Stimulated activated CD4-positive, alpha-beta T cell treated with anti-CD3 and anti-CD28 coated beads, Interleukin-1b, Interleukin-23, amount 100 ng/mL, for 24 hours (primary cell): ENCODE results near the gene NKG7.
"Not testable (repeated sequence)": the region's sequence is repeated elsewhere in the genome, so short reads cannot be mapped to it uniquely, and the experiment has no call there.

Experiments used
- DNase-seq, 4 experiments: peaks; one replicate each; pipeline ENCODE4 v3.0.0-alpha.2; 2020; ENCODE audit warnings: low read depth in 4 of 4, low spot score in 1 of 4

The NKG7 gene, protein sequence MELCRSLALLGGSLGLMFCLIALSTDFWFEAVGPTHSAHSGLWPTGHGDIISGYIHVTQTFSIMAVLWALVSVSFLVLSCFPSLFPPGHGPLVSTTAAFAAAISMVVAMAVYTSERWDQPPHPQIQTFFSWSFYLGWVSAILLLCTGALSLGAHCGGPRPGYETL

DNA sequence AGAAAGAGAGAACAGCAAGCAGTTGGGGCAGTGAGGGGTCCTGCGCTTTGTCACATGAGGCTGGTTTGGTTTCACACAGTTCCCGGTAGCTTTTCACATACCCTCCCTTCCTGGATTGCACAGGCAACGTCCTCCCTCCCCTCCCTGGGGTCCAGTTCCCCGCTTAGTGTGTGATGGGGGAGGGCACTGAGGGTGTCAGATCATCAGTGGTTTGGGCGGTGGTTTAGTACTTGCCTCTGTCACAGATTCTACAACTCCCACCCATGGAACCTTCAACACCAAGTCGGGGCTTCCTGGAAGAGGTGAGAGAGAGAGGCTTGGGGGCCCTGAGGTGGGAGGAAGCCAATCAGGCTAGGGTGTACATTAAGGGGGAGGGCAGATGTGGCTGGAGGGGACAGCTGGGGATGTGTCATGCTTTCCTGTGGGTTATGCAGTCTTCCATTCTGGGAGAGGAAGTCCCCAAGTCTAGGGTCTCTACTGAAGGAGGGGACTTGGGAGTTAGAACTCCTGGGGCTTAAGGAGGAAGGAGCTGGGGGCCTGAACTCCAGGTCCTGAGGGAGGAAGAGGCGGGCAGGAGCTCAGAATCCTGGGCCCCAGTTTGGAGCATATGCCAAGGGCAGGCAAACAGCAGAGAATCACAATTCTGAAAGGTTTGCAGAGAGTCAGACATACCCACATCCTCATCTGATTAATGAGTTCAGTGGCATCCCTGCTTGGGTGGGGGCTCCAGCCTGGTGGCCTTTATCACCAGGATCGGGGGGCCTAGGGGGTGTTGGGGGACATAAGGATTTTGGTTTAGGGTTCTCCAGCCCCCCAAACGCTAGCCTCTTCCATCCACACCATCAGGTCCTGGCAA is at the start of gene NKG7:
Gene NKG7, minus strand, starts transcription at position 6 of the 856 bp plus-strand sequence. CDS start 119 bp downstream, outside the sequence.
- DNase-seq = peak in 3 of 4 experiments; percentile 32 to 78 (median 47)

DNA sequence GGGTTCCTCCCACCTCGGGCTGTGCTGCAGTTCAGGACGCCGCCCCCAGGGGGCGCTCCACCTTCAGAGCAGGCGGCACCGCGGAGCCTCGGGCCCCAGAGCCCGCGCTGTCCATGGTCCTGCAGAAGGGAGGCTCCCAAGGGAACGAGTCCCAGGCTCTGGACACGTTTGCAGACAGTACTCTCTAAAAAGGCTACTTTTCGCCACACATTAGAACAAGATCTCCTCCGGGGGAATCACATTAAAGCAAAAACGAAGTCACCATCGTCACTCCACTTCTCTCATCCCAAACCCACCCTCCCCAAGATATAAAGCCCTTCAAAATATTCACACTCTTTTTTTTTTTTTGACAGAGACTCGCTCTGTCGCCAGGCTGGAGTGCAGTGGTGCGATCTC is 49.6 kb upstream of the NKG7 start:
- DNase-seq = peak; percentile 83 to 94 (median 86)

DNA sequence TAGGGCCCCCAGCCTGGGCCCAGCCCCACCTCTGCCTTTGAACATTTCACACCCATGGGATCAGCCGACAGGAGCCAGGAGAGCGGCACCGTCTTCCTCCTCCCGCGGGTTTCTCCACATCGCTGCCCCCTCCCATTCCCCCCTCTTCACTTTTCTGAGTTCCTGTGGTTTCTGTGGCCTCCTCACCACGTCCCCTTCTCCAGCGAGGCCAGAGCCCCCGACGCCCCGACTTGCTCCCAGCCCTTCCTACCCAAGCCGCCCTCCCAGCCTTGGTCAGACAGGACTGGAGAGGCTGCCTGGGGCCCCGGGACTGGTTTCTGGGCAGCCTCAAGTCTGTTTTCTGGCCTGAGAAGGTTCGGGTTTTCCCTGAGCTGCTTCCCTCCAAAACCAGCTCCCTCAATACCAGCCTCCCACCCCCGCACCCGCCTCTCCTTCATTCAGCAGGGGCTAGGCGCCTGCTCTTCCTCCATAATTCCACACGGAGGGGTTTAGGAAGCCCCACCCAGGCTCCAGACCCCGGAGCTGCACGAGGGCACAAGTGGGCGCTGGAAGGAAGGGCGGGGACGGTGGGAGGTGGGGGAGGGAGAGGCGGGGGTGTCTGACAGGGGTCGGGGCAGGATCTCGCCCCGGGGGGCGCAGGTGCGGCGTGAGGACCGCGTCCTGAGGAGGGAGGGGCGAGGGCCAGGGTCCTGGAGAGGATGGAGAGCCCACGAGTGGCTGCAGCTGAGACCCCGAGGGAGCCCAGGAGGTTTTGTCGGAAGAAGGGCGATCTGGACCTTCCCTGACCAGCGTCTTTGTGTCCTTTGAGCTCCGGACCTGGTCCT is 49.0 kb upstream of the NKG7 start:
- no peak for DNase-seq

DNA sequence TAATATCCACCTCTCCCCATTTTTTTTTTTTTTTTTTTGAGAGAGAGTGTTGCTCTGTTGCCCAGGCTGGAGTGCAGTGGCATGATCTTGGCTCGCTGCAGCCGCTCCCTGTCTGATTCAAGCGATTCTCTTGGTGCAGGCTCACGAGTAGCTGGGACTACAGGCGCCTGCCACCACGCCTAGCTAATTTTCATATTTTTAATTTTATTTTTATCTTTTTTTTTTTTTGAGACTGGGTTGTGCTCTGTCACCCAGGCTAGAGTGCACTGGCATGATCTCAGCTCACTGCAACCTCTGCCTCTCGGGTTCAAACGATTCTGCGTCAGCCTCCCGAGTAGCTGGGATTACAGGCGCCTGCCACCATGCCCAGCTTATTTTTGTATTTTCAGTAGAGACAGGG is 48.1 kb upstream of the NKG7 start:
- DNase-seq = not testable (repeated sequence)

DNA sequence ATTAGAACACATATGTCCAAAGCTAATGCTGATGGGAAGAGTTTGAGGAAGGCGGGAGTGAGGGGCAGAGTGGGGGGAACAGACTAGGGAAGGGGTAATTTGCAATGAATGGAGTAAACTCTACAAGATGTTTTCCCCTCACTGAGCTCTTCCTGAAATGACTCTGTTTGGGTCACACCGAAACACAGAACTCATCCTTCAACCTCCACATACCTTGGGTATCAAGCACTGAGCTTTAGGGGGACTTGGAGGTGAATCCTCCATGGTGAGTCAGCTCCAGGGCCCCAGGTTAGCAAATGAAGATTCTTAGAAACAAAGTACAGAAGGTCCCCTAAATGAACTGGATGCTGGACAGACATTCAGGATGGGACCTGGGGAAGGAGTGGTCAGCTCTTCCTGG is 46.3 kb upstream of the NKG7 start:
- no peak for DNase-seq

DNA sequence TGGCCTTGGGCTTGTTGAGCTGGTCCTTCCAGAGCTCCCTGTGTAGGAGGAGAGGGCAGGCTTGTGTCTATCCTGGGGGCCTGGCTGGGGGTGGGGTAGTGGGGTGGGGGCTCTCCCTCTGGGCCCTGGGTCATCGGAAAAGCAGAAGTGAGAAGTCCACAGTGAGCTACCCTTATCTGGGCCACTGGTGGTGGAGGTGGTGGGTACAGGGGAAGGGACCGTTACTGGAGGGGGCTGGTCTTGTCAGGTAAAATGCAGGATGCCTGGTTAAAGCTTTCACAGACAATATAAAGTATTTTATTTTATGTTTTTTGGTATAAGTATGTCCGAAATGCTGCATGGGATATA is 45.3 kb upstream of the NKG7 start:
- DNase-seq = no peak

DNA sequence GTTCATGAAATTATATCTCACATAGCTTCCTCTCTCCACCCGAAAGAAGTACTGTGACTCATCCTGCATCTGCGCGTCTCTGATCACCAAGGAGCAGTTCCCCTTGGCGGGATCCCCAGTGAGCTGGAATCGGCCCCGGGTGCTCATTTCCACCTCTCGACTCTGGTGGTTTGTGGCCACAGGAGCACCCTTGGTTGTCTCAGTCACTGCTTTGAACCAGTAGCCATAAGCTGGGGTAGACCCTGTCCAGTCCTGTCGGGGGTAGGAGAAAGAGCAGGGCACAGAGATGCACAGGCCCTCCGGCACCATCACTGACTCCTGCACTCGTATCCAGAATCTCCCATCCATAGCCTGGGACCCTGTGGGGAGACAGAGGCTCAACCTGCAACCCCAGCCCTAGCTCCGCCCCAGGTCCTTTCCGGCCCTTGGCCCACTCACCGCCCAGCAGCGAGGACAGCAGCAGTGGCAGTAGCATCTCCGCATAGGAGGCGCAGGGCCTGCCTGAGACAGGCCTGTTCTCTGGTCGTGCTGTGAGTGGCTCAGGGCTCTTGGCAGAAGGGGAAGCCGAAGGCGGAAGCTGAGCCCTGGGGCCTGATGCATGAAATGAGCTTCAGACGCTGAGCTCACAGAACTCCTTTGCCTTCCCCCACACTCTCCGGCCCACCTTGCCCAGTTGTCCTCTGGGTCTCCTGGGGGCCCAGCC is 44.8 kb upstream of the NKG7 start, which contains the start of gene SIGLEC10:
Gene SIGLEC10, minus strand, starts transcription at position 536 of the 703 bp plus-strand sequence. Its CDS starts 61 bp downstream, at position 475.
- DNase-seq = peak in 1 of 4 experiments; percentile 40

DNA sequence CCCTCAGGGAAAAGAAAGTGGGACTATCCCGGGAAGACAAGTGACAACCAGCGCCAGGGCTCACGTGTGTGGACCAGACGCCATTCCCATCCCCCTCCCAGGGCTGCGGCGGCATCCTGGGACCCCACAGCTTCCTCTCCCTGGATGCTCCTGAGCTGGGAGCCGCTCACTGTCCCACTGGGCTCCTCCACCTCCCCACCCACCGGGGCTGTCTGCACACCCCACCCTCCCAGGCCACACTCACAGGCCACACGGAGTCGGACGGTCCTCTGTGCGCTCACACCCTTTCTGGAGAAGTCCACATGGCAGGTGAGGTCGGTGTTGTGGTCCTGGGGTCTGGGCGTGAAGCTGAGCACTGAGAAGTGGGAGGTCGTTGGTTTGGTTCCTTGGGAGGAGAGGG is 44.0 kb upstream of the NKG7 start:
- DNase-seq = not testable (repeated sequence)

DNA sequence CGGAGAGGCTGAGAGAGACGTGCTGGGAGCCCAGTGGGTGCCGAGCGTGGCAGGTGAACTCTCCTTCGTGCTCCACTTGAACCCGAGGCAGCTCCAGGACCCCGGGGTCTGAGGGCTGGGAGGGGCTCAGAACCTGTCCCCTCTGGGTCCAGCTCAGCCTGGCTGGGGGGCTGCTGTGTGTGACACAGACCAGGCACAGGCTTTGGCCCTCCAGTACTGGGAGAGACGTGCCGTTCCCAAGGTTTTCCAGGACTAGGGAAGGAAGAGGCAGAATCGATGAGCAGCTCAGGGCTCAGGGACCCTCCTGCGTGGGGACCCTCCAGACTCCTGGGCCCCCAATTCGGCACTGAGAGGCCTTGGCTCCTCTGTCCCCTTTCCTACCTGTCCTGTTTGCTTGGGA is 42.7 kb upstream of the NKG7 start:
- DNase-seq = no peak

DNA sequence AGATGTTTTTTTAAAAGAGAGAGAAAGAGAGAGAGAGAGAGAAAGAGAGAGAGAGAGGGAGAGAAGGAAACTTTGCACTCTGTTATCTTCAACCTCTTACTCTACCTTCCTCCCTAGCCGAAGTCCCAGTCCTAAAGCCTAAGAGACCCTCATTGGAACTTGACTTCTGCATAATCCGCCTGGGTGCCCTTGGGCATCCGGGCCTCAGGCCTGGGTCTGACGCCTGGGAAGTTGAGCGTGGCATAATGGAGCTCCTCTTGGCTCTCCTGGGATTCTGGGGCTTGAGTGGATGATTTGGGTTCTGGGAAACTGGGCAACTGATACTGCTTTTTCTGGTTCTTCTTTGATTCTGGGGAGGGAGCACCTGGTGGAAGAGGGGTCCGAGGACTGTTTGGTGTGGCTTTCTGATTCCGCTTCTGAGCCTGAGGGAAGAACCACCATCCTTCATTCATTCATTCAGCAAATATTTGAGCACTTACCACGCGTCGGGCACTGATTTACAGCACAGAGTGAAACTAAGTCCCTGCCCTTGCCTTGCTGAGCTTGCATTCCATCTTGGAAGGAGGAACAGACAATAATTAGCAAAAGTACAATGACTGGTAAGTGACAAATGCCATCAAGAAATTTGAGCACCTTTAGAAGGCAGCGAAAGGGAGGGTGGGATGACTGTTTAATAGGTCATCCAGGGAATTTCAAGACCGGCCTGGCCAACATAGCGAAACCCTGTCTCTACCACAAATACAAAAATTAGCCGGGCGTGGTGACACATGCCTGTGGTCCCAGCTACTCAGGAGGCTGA is 38.7 kb upstream of the NKG7 start:
- no peak for DNase-seq

DNA sequence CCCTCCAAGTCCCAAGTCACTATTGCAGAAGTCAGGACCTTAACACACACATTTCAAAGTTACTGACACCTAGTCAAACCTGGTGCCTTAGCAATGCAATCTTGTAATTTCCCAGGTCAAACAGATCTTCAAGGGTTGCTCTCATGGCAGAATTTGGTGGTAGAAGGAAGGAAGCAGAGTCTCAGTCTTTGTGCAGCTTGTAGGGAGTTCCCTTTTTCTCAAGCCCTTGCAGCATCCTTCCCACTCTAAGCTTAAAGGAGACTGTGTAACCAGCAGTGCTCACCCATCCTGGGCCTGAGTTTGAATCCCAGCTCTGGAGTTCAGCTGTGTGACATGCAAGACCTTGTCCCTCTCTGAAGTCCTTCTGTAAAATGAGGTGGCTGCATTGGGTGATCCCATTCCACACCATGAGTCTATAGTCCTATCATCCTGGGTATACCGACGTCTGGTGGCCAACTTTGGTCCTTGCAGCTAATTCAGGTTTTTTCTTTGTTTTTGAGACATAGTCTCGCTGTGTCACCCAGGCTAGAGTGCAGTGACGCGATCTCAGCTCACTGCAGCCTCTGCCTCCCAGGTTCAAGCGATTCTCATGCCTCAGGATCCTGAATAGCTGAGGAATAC is 35.2 kb upstream of the NKG7 start:
- no peak for DNase-seq

DNA sequence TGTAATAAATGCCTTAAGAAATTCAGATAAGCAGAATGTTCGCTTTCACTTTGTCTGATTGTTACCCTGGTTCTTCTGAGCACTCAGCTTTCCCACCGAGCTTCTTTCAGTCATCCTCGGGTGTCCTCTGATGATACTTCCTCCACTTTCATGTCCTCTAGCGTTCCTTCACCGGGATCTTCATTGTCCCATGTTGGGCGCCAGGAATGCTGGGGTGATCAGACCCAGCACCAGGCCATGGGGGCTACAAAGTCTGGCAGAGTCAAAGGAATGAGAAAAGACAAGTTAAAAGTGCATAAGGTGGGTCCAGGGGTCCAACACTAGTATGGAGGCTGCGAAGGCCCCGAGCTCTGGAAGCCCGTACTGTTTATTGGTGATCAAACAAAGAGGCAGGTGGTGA is 29.7 kb upstream of the NKG7 start:
- no peak for DNase-seq

DNA sequence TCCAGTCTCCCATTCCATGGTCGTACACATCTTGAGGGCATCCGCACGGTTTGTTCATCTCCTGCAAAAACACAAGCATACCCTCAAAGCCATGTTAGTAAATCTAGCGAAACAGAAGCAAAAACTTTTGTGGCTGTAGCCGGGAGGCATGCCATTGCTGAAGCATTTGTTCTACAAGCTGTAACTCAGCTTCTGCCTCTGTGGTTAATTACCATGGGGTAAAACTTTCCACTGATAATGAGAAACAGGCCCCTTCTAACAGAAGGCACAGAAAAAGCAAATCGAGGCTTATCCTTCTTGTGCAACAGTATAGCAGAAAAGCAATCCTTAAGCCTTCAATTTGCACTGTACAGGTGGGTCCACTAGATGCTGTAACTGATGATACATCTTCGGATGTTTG is 27.5 kb upstream of the NKG7 start:
- DNase-seq = not testable (repeated sequence)

DNA sequence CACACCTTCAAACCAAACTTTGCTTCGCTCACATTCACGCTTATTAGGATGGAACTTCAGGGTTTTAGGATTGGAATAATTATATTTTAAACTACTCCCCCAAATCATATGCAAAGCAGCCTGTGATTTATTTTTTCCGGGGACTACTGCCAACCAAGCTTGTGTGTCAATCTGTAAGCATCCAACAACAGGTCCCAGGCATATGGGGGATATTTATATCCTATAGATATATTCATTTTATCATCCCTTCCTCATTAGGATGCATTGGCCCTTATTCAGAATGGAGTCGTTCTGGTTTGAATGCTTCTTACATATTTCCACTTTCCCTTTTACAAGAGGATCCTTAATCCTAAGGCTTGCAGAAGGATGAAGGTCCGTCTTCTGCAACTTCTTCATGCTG is 26.8 kb upstream of the NKG7 start:
- no peak for DNase-seq

DNA sequence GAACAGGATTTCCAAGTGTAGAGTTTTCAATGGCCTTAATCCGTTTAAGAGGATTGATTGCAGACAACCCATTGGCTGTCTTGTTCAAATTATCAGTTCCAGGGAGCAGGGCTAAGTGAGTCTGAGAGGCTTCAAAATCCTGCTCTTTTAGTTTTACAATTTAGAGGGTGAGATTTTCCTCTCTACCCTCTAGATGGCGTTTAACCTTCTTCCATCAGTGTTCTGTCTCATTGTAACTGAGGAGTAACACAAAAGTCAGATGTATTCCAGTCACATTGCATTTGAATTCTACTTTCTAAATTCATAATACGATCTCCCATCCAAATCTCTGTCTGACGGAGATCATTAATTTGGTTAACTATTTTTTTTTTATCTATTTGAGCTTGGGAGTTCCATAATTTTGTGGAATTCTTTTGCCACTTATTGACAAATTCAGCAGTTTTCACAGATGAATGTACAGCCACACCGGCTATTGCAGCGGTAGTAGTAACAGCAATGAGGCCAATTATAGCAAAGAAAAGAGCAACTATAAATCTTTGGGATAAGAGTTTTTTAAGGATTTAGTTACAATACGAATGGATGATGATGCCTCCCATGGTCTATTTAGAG is 25.7 kb upstream of the NKG7 start:
- DNase-seq = no peak

DNA sequence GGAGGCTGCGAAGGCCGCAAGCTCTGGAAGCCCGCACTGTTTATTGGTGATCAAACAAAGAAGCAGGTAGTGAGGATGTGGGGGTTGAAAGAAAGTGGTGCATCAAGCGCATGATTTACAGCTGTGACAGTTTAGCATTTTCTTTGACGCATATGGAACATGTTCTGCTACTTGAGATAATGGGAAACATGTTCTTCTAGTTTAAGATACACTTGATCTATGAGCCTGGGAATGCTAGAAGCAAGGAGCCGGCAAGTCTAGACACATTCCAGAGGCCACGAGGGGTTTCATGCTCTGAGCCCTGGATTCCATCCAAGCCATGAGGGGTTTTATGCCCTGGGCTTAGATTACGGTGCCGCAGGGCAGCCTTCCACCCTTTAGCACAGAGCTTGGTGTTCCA is 25.0 kb upstream of the NKG7 start:
- DNase-seq = not testable (repeated sequence)

DNA sequence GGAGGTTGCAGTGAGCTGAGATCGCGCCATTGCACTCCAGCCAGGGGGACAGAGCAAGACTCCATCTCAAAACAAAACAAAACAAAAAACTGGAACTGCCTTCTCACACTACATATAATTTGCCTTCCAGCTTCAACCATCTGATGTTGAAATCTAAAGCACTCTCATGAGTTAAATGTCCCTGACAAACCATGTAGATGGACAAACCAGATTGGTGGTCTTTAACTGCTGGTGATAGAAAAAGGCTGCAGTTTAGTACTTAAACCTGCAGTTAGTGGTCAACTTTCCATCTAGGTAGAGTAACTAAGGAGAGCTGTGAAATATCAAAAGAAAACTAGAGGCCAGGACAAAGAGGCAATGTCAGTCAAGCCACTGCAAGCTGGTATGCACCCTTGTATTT is 23.7 kb upstream of the NKG7 start:
- no peak for DNase-seq

DNA sequence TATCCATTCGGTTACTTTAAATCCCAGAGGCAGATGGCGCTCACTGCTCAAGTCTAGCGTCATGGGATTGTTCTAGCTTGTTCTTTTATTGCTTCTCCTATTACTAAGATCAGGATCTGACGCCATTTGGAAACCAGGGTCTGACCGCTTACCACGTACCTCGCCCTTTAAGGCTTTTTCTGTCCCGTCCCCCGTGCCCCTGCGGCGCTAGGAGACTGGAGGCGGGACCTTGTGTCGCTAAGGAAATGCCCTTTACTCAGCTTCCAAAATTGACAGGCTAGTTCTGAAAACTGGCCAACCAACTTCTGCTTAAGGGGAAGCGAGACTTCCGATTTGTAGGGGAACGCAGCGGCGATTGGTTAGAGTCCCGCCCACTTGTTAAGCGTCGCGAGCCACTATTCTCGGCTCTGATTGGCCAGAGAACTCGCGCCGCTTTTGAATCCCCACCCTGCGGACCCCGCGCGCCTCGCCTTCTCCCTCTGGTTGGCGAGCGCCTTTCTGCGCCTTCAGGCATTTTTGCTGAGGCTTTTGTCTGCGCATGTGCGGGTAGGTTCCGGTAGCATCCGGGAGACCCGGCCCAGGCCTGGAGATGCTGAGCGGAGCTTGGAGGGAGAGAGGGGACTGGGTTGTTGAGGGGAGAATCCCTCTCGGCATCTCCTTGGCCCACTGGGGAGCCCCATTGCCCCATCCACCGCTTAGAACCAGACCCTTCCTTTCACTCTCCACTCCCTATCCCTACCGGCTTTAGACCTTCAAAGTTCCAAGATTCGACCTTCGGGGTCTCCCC is 21.8 kb upstream of the NKG7 start:
- peak; percentile 65 to 91 (median 74) for DNase-seq

DNA sequence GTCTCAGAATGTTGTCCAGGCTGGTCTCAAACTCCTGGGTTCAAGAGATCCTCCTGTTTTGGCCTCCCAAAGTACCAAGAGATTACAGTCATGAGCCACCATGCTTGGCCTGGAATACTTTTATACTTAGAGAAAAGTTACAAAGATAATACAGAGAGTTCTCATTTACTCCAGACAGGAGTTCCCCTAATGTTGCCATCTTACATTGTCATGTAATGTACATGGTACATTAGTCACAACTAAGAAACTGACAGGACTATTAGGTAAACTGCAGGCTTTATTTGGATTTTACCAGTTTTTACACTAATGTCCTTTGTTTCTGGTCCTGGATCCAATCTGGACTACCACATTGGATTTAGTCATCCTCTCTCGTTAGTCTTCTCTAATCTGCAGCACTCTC is 20.2 kb upstream of the NKG7 start:
- DNase-seq = no peak
